Amygdala (tissue), 56 donors: ENCODE data around the gene CLC.

Source experiments
- DNase-seq, 56 donors: peaks; one replicate each; lab custom pipeline; 2025; lab: John Stamatoyannopoulos, UW

Gene CLC

DNA sequence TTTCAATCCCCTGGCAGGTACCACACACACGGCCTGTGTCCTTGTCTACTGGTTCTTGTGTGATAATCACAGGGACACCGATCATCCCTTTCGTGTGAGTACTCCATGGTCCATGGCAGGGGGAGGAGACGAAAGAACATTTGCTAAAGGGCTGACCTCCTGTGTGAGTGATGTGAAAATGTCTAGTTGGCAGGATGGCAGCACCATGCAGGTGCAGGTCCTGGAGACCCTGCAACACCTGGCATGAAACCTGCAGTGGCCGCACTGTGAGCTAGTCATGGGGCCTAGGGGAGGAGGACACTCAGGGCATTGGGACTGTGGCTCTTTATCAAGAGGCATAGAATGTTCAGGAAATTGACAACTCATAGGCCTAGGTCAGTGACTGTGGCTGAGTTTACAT is 56.4 kb downstream of the CLC start:
- no peak for DNase-seq
